ENCODE data around the gene SLC41A3. TPM values are rescaled to one million over a fixed set of nuclear protein-coding genes. Genes with fewer than 3 reads are reported as not detected.

Gene SLC41A3
- polyA plus RNA-seq (ENCODE audit: insufficient read length in 12 of 12), result 10 to 100 TPM in 11 of 12 donors, not detected in 1; 29.7 to 58.4 (median 38.2) TPM
- long read RNA-seq, donor 1, partial matches to known transcripts, result 10 of 17 reads
- long read RNA-seq, donor 1, other reads (novel, unspliced or antisense), result 0 of 17 reads
- long read RNA-seq, donor 2, partial matches to known transcripts, result 12 of 23 reads
- long read RNA-seq, donor 2, other reads (novel, unspliced or antisense), result 0 of 23 reads
- long read RNA-seq, donor 3, partial matches to known transcripts, result 0 of 3 reads
- long read RNA-seq, donor 3, other reads (novel, unspliced or antisense), result 0 of 3 reads
- long read RNA-seq, donor 4, partial matches to known transcripts, result 0 of 7 reads
- long read RNA-seq, donor 4, other reads (novel, unspliced or antisense), result 0 of 7 reads
- long read RNA-seq, donor 5, partial matches to known transcripts, result 0 of 10 reads
- long read RNA-seq, donor 5, other reads (novel, unspliced or antisense), result 0 of 10 reads
- long read RNA-seq, donor 6, partial matches to known transcripts, result 0 of 6 reads
- long read RNA-seq, donor 6, other reads (novel, unspliced or antisense), result 0 of 6 reads
- long read RNA-seq, donor 7, partial matches to known transcripts, result 0 of 7 reads
- long read RNA-seq, donor 7, other reads (novel, unspliced or antisense), result 0 of 7 reads
- long read RNA-seq, donor 8, transcript SLC41A3-203 (11 exons, 2,169 nt), result minor isoform, 8 of 28 reads
- long read RNA-seq, donor 8, transcript SLC41A3-208 (6 exons, 2,351 nt), result major isoform, 12 of 28 reads
- long read RNA-seq, donor 8, partial matches to known transcripts, result 5 of 28 reads
- long read RNA-seq, donor 8, other reads (novel, unspliced or antisense), result 0 of 28 reads
- long read RNA-seq, donor 9, partial matches to known transcripts, result 0 of 4 reads
- long read RNA-seq, donor 9, other reads (novel, unspliced or antisense), result 0 of 4 reads
- long read RNA-seq, donor 10, transcript SLC41A3-203 (11 exons, 2,169 nt), result major isoform, 6 of 17 reads
- long read RNA-seq, donor 10, transcript SLC41A3-208 (6 exons, 2,351 nt), result minor isoform, 5 of 17 reads
- long read RNA-seq, donor 10, partial matches to known transcripts, result 0 of 17 reads
- long read RNA-seq, donor 10, other reads (novel, unspliced or antisense), result 0 of 17 reads
- long read RNA-seq, donor 11, partial matches to known transcripts, result 0 of 6 reads
- long read RNA-seq, donor 11, other reads (novel, unspliced or antisense), result 0 of 6 reads

DNA sequence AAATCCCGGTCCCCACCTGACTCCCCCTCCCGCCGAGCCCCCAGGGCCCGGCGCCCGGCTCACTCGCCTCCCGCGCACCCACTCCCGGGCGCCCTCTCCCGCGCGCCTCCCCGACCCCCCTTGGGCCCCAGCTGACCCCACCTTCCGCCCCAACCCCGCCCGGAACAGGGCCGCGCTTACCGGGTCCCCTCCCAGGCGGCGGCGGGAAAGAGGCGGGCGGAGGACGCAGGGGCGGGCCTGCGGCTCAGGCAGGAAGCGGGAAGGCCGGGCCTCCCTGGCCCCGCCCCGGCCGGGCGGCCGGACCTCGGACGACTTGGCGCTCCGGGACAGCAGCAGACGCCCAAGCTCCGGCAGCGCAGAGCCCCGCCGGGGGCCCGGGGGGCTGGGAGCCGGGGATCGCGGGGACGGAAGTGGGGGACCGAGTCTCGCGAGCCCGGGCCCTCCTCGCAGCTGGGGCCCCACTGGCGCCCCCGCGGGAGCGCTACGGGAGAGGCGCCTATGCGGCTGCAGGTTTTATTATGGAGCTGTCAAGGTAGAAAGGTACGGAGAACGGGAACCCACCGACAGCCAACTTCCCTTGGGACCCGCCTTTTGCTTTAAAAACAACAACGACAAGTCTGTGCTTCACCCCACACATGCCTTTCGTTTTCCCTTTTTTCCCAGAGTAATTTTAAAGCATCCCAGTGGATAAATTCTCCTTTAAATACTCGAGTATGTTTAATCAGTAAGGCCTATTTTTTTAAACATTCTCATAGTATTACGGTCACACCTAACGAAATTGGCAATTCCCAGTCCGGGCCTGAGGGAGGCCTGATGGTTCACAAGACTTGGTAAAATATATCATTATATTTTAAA is at the start of gene SLC41A3:
Gene SLC41A3, minus strand, starts transcription at position 212 of the 855 bp plus-strand sequence. CDS start 15,905 bp downstream, outside the sequence.
- peak; percentile 84 for DNase-seq

DNA sequence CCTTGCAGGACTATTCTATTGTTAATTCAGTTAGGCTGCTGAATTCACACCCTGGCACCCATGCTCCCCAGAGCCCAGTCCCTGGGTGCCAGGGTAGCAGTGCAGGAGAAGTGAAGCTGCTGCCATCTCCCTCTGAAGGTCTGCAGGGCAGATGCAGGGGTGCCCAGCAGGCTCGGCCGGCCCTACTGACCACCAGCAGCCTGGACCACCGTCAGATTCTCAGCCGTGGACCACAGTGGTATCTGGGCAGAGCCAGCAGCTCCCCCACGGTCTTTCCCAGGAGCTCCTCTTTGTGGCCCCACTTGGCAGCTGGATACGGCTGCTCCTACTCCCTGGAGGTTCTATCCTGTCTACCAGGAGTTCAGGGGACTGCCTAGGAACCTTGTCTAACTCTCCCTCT is 49.7 kb upstream of the SLC41A3 start:
- DNase-seq, result no peak

DNA sequence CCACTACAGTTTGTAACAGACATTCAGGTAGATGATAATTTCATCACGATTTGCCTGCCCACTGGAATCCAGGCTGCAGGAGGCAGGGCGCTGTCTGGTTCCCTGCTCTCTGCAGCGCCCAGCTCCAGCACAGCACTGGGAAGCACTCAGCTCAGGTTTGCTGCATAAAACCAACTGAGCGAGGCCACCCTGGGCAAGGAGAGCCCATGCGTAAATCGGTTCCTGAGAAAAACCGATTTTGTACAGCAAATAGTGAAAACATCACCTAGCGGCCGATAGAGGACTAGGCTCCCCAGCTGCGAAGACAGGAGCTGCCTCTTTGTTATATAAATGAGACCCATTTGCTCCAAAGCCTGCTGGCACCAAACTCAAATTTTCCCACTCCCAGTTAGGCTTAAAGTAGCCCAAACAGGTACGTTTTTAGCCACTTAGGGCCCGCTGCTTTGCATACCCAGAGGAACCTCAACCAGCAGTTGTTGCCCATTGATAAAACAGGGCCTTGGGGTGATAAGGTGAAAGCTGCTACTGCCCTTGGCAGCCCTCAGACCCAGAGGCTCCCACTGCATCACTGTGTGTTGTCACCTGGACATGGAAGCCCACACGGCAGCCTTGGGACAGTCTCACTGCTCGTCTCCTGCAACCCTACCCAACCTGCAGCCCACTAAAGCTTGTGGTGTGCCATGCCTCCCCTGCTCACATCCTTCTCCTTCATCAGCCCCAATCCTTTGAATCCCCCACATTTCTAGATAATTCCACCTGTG is 49.0 kb upstream of the SLC41A3 start:
- no peak for DNase-seq

DNA sequence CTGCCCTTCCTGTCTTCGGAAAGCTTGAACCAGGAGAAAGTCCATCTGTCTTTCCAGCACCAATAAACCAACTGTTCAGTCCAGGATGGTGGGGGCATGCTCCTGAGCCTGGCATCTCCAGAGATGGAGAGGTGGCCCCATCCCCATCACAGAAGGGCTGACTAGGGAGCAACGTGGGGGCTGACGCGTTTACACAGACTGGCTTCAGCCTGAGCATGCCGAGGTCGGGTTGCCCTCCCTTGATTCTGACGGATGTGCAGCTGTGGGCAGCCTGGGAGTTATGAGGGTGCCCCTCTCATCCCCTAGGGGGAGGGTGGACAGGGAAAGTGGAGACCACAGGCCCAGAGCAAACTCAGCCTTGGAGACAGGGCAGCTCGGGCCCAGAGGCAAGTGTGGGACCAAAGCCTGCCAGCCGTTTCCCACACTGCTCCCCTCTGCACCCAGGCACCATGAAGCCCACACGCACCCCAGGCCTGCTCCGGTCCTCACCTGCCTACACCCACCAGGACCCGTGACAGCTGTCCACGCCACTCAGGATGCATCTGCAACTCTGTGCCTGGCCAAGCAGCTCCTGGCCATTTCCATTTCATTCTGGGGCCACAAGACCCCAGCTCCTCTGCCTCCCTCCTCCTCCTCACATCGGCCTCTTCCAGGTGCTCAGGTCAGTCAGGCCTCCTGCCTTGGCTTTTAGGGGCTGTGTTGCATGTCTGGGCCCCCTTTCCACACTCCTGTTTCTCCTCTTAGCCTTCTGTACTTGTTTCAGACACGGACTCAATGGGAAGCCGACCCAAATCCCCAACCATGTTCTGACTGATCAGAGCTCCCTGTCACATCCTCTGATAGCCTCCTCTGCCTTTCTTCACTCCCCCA is 48.2 kb upstream of the SLC41A3 start:
- DNase-seq, result no peak

DNA sequence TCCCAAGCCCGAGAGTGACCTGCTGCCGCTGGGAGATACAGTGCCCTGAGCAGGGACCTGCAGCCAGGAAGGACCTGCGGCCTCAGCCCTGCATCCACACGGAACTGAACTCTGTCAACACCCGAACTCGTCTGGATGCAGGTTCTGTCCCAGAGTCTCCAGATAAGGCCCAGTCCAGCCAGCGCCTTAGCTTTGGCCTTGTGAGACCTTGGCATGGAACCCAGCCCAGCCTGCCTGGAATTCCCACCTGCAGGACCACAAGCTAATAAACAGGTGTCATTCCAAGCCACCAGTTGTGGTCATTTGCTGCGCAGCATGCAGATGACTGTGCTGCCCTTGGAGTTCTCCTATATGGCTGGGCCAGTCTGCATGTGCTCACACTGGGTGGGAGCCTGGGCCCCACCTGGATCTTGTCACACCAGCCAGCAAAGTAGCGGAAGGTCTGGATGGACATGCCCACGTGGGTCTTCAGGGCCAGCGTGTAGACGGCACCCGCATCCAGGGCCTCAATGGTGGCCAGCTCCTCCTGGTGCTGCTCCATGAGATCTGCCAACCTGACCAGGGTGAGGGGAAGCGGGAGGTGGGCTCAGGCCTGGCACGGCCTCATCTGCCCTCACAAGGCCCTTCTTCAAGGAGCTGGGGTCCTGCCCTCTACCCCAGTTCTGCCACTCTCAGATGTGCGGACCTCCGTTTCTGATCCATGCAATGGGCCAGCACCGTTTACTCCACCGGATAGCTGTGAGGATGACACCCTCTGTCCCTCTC is 47.2 kb upstream of the SLC41A3 start:
- no peak for DNase-seq

DNA sequence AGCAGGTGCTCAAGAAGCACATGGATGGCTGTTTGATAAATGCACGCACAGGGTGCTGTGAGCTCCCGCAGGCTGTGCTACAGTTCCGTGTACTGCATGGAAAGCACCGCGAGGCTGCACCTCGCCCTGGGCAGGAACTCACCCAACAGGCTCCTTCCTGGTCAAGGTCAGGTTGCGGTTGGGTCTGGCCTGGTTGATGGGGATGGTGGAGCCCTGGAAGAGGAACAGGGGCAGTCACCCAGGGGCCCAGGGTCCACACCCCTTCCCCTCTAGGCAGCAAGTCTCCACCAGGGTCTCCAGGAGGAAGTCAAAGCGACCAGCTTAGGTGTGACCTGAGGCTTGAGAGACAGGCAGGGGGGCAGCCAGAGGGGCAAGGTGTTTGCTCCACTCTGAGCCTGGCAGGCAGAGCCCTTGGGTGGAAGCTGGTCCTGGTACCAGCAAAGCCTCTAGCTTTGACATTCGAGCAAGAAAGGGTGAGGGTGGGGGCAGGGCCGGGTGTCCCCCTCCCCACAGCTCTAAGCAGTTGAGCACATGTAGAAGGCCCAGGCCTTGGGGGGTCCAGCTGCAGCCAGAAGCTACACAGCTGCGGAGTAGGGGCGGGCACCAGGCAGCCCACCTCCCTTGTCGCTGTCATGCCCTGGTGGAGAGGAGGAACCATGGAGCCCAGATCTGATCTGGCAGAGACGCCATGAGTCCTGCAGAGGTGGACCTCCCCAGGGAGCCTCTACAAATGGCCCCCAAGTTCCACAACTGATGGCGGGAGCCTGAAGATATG is 46.3 kb upstream of the SLC41A3 start:
- no peak for DNase-seq

DNA sequence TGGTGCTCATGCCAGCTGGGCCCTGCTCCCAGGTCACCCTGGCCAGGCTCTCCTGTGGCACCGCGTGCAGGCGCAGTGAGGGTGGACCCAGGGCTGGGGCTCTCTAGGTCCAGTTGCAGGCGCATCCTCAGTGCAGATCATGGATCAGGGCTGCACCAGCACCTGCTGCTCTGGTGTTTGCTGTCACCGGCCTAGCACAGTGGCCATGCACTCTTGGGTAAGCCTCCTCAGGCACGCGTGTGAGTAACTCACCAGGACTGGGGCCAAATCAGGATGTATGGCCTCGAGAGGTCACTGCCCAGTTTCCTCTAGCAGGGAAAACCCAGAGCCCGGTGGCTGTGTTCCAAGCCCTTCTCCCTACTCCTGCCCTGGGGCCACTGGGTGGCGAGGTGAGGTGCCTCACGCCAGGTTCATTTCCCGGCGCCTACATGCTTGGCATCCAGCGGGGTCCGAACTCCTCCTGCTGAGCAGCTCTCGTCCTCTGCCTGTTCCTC is 45.5 kb upstream of the SLC41A3 start:
- DNase-seq, result no peak

DNA sequence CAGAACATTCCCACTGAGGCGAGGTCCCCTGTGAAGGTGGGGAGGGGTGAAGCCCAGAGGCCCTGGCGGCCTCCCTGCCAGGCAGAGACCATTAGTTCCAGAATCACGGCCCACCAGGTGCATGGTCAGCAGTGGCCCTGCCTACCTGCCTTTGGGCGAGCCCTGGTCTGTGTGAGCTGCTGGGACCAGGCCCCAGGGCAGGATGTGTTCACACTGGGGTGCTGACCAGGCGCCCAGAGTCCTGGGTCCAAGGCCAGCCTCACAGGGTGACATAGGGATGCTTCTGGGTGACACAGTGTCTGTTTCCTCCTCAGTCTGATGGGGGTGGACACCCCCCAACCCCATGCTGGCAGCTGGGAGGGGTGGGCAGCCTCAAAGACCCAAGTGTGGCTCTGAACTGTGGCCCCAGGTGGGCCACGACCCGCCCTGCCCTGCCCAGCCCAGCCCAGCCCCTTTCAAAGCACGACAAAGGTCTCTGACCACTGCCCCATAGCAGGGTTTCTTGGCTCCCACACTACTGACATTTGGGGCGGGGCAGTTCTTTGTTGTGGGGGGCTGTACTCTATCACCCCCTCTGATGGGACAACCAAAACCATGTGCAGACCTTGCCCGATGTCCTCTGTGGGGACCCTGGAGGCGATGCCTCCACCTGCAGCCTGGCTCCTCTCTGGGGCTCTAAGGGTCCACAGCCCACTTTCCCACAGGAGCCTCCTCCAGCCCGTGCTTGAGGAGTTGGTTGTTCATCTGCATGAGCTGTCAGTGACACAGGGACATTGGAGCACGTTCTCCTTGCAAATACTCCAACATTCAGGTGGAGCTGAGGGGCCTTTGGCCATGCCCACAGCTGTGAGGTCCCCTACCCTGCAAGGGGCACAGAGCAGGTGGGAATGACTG is 44.8 kb upstream of the SLC41A3 start:
- DNase-seq, result no peak

DNA sequence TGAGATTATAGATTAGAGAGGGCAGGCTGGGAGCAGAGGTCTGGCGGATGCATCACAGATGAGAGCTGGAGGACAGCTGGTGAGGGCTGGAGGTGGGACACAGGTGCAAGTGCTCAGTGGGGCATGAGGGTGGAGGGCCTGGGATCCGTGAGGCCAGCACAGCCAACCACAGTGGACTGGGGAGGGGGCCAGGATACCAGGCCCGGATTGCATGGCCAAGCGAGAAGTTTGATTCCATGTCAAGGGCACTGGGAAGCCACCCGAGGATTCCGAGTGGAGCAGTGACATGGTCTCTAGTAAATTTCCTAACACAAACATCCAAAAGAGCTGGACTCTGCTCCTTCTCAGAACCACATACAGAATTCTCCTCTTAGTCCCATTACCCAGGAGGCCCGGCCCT is 44.0 kb upstream of the SLC41A3 start:
- no peak for DNase-seq

DNA sequence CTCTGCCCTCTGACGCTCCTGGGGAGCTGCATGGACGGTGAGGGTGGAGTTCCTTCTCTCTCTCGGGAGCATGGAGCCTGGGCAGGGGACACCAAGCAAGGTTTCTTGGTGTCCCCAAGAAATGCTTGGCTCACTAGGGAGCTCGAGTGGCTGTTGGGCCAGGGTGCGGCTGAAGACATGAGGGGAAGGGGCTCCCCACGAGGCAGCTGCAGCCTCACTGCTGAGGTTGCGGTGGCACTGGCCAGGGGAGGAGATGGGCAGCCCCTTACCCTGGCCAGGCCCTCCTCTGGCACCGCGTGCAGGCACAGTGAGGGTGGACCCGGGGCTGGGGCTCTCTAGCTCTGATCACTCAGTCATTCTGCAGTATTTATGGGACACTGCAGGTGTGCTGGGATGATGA is 43.5 kb upstream of the SLC41A3 start:
- DNase-seq, result no peak

DNA sequence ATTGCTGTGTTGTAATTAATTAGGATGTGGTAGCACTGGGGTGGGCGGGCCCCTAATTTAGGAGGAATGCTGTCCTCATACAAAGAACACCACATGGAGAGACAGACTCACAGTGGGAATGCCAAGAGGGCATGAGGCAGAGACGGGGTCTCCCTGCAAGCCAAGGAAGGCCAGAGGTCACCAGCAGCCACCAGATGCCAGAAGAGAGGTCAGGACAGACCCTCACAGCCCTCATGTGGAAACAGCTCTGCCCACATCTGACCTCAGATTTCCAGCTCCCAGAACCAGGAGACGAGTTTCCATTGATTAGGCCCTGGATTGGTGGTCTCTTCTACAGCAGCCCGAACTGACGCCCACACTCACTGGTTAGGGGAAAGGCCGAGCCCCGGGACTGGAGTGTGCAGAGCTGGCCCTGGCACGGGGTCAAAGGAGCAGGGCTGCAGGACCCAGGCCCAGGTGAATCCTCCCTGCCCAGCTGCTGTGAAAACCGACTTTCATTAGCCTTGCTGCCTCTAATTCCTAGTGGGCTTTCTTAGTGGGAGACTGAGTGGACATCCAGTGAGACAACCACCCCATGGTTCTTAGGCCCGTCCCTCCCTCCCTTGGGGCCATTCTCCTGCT is 43.0 kb upstream of the SLC41A3 start:
- DNase-seq, result no peak

DNA sequence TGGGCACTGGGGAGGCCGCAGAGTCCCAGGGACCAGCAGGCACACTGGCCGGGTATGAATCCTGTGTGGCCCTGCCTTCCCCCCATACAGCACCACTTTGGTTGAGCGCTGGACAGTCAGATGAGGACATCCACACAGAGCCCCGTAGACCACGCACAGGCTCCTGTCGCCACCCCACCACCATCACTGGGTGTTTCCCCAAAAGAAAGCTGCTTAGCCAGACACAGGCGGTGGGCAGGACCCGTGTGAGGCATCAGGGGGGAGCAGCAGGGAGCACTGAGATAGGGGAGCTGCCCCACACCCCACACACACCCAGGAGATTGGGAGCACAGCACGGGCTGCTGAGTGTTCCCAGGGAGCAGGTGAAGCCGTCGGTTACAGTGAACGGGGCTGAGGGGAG is 42.4 kb upstream of the SLC41A3 start:
- DNase-seq, result no peak

DNA sequence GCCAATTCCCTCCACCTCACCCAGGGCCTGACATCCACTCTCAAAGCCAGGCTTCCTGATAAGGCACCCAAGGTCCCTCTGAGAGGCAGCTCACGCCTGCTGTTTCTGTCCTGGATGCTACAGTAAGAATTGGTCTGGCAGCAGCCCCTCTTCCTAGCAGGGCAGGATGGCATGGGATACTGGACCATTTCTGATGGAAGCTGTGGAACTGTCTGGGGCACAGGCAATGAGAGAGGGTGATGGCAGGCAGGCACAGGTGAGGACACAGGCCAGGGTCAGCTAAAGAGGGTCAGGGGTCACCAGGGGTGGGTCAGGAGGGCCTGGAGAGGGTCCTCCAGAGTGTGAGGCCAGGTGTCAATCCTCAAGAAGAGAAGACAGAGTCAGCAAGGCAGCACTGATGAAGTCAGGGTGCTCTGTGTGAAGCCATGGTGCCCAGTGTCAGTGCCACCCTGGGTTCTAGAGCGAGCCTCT is 41.9 kb upstream of the SLC41A3 start:
- DNase-seq, result no peak

DNA sequence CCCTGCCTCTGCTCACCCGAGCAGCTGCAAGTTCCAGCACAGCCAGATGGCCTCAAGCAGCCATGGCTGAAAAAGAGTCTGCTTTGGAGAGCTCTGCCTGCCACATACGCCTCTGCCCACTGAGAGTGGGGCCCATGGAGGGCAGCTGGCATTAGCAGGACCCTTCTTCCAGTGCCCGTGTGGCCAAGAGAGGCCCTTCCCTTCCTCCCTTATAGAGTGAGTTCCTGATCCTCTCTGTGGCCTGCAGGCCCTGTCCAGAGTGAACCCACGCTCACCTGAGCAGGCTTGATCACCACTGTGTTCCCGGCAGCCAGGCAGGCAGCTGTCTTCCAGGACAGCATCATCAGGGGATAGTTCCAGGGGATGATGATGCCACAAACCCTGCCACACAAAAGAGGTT is 41.4 kb upstream of the SLC41A3 start:
- no peak for DNase-seq

DNA sequence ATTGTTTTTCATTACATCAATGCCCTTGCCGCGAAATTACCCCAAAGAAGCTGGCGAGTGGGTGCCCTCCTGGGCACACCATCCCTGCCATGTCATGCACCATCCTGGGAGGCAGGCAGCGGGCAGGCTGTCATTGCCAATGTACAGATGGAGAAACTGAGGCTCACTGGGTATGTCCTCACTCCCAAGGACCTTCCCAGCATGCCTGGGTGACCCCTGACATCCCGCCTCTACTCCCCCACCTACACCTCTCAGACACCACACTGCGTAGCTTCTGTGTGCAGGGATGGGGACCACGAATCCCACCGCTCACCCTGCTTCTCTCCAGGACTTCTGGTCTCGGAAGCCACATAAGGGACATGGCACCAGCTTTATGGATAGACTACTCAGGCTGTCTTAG is 41.0 kb upstream of the SLC41A3 start:
- no peak for DNase-seq

All from muscle of arm (tissue), 14 donors.